Smooth muscle cell (in vitro differentiated cells): ENCODE measurements around the gene BCL2L12. TPM values are rescaled to one million over a fixed set of nuclear protein-coding genes. Genes with fewer than 3 reads are reported as not detected.

ENCODE experiments used
- DNase-seq: peaks from one replicate; lab custom pipeline; 2025; ENCODE audit not compliant: unreplicated experiment; lab: John Stamatoyannopoulos, UW
- H2AFZ ChIP-seq: fragments of 200-600 bp; sonication (generic); 2 replicates; pipeline ENCODE4 v1.6.0; 2016; ENCODE audit warnings: antibody characterized with exemption, low read depth, mild to moderate bottlenecking
- H3F3A ChIP-seq: fragments of 200-600 bp; sonication (generic); 2 replicates; pipeline ENCODE4 v1.6.0; 2017; ENCODE audit warnings: antibody characterized with exemption, low read depth
- H3K27ac ChIP-seq: fragments of 200-600 bp; sonication (generic); 2 replicates; pipeline ENCODE4 v1.5.1; 2016; ENCODE audit warnings: low read depth, mild to moderate bottlenecking
- H3K27me3 ChIP-seq: fragments of 200-600 bp; sonication (generic); 2 replicates; pipeline ENCODE4 v1.6.1; 2016; ENCODE audit warnings: low read depth, mild to moderate bottlenecking
- H3K36me3 ChIP-seq: fragments of 200-600 bp; sonication (generic); 2 replicates; pipeline ENCODE4 v1.5.1; 2016; ENCODE audit warnings: low read depth
- H3K4me1 ChIP-seq: fragments of 200-600 bp; sonication (generic); 2 replicates; pipeline ENCODE4 v1.5.1; 2016; ENCODE audit warnings: low read depth
- H3K4me2 ChIP-seq: fragments of 200-600 bp; sonication (generic); 2 replicates; pipeline ENCODE4 v1.6.0; 2016; ENCODE audit warnings: mild to moderate bottlenecking
- H3K4me3 ChIP-seq: fragments of 200-600 bp; sonication (generic); 2 replicates; pipeline ENCODE4 v1.5.1; 2016; ENCODE audit warnings: mild to moderate bottlenecking
- H3K79me2 ChIP-seq: fragments of 200-600 bp; sonication (generic); 2 replicates; pipeline ENCODE4 v1.6.0; 2016; ENCODE audit warnings: low read depth, mild to moderate bottlenecking
- H3K9ac ChIP-seq: fragments of 200-600 bp; sonication (generic); 2 replicates; pipeline ENCODE4 v1.6.0; 2016; ENCODE audit warnings: low read depth
- H3K9me3 ChIP-seq: fragments of 200-600 bp; sonication (generic); replicated peaks from 2 replicates; pipeline ENCODE4 v1.5.1; 2016; ENCODE audit warnings: low read depth
- H4K20me1 ChIP-seq: fragments of 200-600 bp; sonication (generic); 2 replicates; pipeline ENCODE4 v1.6.0; 2016; ENCODE audit warnings: low read depth
- CTCF ChIP-seq: fragments of 200-600 bp; sonication (generic); IDR thresholded peaks from 2 replicates; pipeline ENCODE4 v1.5.1; 2017; ENCODE audit warnings: borderline replicate concordance, mild to moderate bottlenecking, antibody characterized with exemption; ENCODE audit not compliant: insufficient read depth, poor library complexity, severe bottlenecking
- WGBS: methylation state at CpG from one replicate; pipeline ENCODE4 v1.1.7; 2016; ENCODE audit warnings: low lambda C conversion rate; 5-methylcytosine and 5-hydroxymethylcytosine counted together
- polyA plus RNA-seq: library from polyadenylated mRNA; unstranded; fragments of >200 nt; fragmentation: Nextera tagmentation; extraction: Ambion mirVana; gene quantifications from 2 replicates; pipeline ENCODE4 v1.2.1, GENCODE V29; 2016
- total RNA-seq: library from RNA; depleted of rRNA; stranded (reverse); fragments of >200 nt; gene quantifications from 2 replicates; pipeline ENCODE4 v1.2.3, GENCODE V29; 2014

BCL2L12 gene
- total and polyA plus RNA-seq, 2 experiments from 2014 or later: 10.8 to 34.0 TPM

GRCh38 chr19:49624967-49625910 lies 40.5 kb upstream of the BCL2L12 start:
- no peaks in the 10 kb centered on the region for H3K9me3 ChIP-seq
- H3F3A ChIP-seq: peaks cover 7% of the 10 kb centered on the region
- H2AFZ ChIP-seq: no peak overlapping the region
- TF ChIP-seq CTCF: no peak
- H3K4me2 ChIP-seq: no peak overlapping the region
- H4K20me1 ChIP-seq: peaks cover 4% of the 10 kb centered on the region
- no peak overlapping the region for H3K4me3 ChIP-seq
- no peak for DNase-seq
- H3K4me1 ChIP-seq: no peaks in the 10 kb centered on the region
- no peaks in the 10 kb centered on the region for H3K36me3 ChIP-seq
- no peaks in the 10 kb centered on the region for H3K79me2 ChIP-seq
- 99% methylated on average over 23 of the region's 27 CpGs for WGBS
- no peak overlapping the region for H3K27ac ChIP-seq
- H3K9ac ChIP-seq: no peak overlapping the region
- no peaks in the 10 kb centered on the region for H3K27me3 ChIP-seq

GRCh38 chr19:49626226-49626625 lies 39.5 kb upstream of the BCL2L12 start:
- no peak for TF ChIP-seq CTCF

DNA sequence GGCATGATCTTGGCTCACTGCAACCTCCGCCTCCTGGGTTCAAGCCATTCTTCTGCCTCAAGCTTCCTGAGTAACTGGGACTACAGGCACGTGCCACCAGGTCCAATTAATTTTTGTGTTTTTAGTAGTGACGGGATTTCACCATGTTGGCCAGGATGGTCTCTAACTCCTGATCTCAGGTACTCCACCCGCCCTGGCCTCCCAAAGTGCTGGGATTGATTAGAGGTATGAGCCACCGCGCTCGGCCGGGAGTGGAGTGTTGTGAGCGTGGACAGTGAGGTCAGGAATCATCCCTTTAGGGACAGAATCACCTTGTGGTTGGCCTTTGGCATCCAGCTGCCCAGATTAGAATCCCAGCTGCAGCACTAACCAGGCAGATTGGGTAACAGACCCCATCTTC lies 36.1 kb upstream of the BCL2L12 start:
- Histone ChIP-seq H3K4me3 (no peak overlapping the region), H3K4me2 (no peak overlapping the region)

More at GRCh38 chr19:49626226-49626625, 39.5 kb upstream of the BCL2L12 start:
- Histone ChIP-seq H3K4me1 (no peaks in the 10 kb centered on the region), H3K27ac (no peak overlapping the region), H2AFZ (no peak overlapping the region), H3K9me3 (no peaks in the 10 kb centered on the region), H3K27me3 (no peaks in the 10 kb centered on the region), H3F3A (peaks cover 7% of the 10 kb centered on the region), H3K79me2 (no peaks in the 10 kb centered on the region), H3K4me2 (no peak overlapping the region), H3K4me3 (no peak overlapping the region), H3K9ac (no peak overlapping the region), H3K36me3 (no peaks in the 10 kb centered on the region), H4K20me1 (peaks cover 4% of the 10 kb centered on the region)
- DNase-seq: no peak
- 94% methylated on average over 7 of the region's 11 CpGs for WGBS

More for the DNA sequence above, 36.1 kb upstream of the BCL2L12 start:
- no peak for DNase-seq
- Histone ChIP-seq H3K36me3 (no peaks in the 10 kb centered on the region), H3K79me2 (no peaks in the 10 kb centered on the region), H3K27me3 (no peaks in the 10 kb centered on the region), H3K9ac (no peak overlapping the region), H4K20me1 (peaks cover 1% of the 10 kb centered on the region), H3K9me3 (no peaks in the 10 kb centered on the region), H3K4me1 (no peaks in the 10 kb centered on the region), H2AFZ (no peak overlapping the region), H3F3A (peaks cover 7% of the 10 kb centered on the region), H3K27ac (no peak overlapping the region)
- no peak for TF ChIP-seq CTCF
- WGBS: 98% methylated on average over 9 of the region's 9 CpGs
